ENCODE data around the gene SCAPER.

GRCh38 chr15:76447728-76448441 lies 457.3 kb downstream of the SCAPER start:
- no peak for TF ChIP-seq SREBF2 (IDR thresholded peaks at IDR 0.05)
- no peak for TF ChIP-seq POLR2A (IDR thresholded peaks at IDR 0.05; ENCODE audit: low read length)
- TF ChIP-seq CTCF (IDR thresholded peaks at IDR 0.05) = no peak
- TF ChIP-seq POLR2AphosphoS2 (conservative IDR thresholded peaks at IDR 0.05; ENCODE audit: low read length) = no peak
- no peak for TF ChIP-seq PBX3 (IDR thresholded peaks at IDR 0.05)
- TF ChIP-seq RCOR1 (IDR thresholded peaks at IDR 0.05; ENCODE audit: low read depth, low read length) = no peak
- TF ChIP-seq EP300 (IDR thresholded peaks at IDR 0.05) = no peak
- no peak for TF ChIP-seq REST (IDR thresholded peaks at IDR 0.05)
- TF ChIP-seq EHF (CRISPR knock-in tag; IDR thresholded peaks at IDR 0.05) = no peak

All from A549 (cell line).